Trophoblast cell (in vitro differentiated cells and primary cell): ENCODE data around the gene SFXN3.

ENCODE experiments used
- DNase-seq, 2 donors: peaks; one replicate each; pipeline ENCODE4 v3.0.0-alpha.2; 2016
- H2AFZ ChIP-seq: 2 replicates; pipeline ENCODE4 v1.6.1; 2013; ENCODE audit warnings: low read length, moderate library complexity, mild to moderate bottlenecking; ENCODE audit not compliant: insufficient read depth, poor library complexity
- H2AK5ac ChIP-seq: 2 replicates; pipeline ENCODE4 v1.6.1; 2013; ENCODE audit warnings: mild to moderate bottlenecking, low read length
- H2BK120ac ChIP-seq: 2 replicates; pipeline ENCODE4 v1.6.1; 2013; ENCODE audit warnings: low read length, mild to moderate bottlenecking, moderate library complexity; ENCODE audit not compliant: insufficient read depth, poor library complexity
- H2BK12ac ChIP-seq: 2 replicates; pipeline ENCODE4 v1.6.1; 2013; ENCODE audit warnings: mild to moderate bottlenecking, low read length, moderate library complexity
- H2BK5ac ChIP-seq: 2 replicates; pipeline ENCODE4 v1.6.1; 2013; ENCODE audit warnings: low read length, low read depth, moderate library complexity, mild to moderate bottlenecking; ENCODE audit not compliant: poor library complexity
- H3K14ac ChIP-seq: 2 replicates; pipeline ENCODE4 v1.6.1; 2013; ENCODE audit warnings: mild to moderate bottlenecking, low read length
- H3K18ac ChIP-seq: 2 replicates; pipeline ENCODE4 v1.6.1; 2013; ENCODE audit warnings: mild to moderate bottlenecking, low read length
- H3K23ac ChIP-seq: 2 replicates; pipeline ENCODE4 v1.6.1; 2013; ENCODE audit warnings: low read length
- H3K27ac ChIP-seq: 2 replicates; pipeline ENCODE4 v1.5.1; 2013; ENCODE audit warnings: low read depth, mild to moderate bottlenecking, inconsistent platforms, low read length, moderate library complexity
- H3K27me3 ChIP-seq: 2 replicates; pipeline ENCODE4 v1.6.1; 2013; ENCODE audit warnings: inconsistent platforms, mild to moderate bottlenecking, low read length, moderate library complexity; ENCODE audit not compliant: insufficient read depth
- H3K36me3 ChIP-seq, 2 experiments: 1 replicate in 1 of 2; 2 replicates in 1 of 2; pipeline ENCODE4 v1.6.1; 2013; ENCODE audit warnings: low read length in 2 of 2, mild to moderate bottlenecking in 2 of 2, moderate library complexity in 1 of 2; ENCODE audit not compliant: insufficient read depth in 2 of 2, control insufficient read depth in 1 of 2
- H3K4ac ChIP-seq: 2 replicates; pipeline ENCODE4 v1.6.1; 2013; ENCODE audit warnings: low read depth, mild to moderate bottlenecking, low read length, moderate library complexity
- H3K4me1 ChIP-seq, 2 experiments: 1 replicate in 1 of 2; 2 replicates in 1 of 2; pipeline ENCODE4 v1.6.1; 2013; ENCODE audit warnings: low read length in 2 of 2, mild to moderate bottlenecking in 2 of 2, moderate library complexity in 1 of 2; ENCODE audit not compliant: insufficient read depth in 2 of 2, control insufficient read depth in 1 of 2
- H3K4me2 ChIP-seq: 2 replicates; pipeline ENCODE4 v1.6.1; 2013; ENCODE audit warnings: inconsistent platforms, mild to moderate bottlenecking, low read length, moderate library complexity
- H3K4me3 ChIP-seq: 2 replicates; pipeline ENCODE4 v1.5.1; 2013; ENCODE audit warnings: mild to moderate bottlenecking, low read depth, low read length, inconsistent platforms
- H3K79me1 ChIP-seq: one replicate; pipeline ENCODE4 v1.6.1; 2013; ENCODE audit warnings: low read length
- H3K79me2 ChIP-seq: 2 replicates; pipeline ENCODE4 v1.6.1; 2013; ENCODE audit warnings: low read length, mild to moderate bottlenecking; ENCODE audit not compliant: control insufficient read depth, insufficient read depth, poor library complexity
- H3K9ac ChIP-seq: 2 replicates; pipeline ENCODE4 v1.6.1; 2013; ENCODE audit warnings: mild to moderate bottlenecking, low read length
- H3K9me3 ChIP-seq: 2 replicates; pipeline ENCODE4 v1.6.1; 2013; ENCODE audit warnings: low read depth, mild to moderate bottlenecking, control low read depth, inconsistent platforms, low read length; ENCODE audit not compliant: insufficient read depth
- H4K12ac ChIP-seq: 2 replicates; pipeline ENCODE4 v1.6.1; 2013; ENCODE audit warnings: low read depth, mild to moderate bottlenecking, low read length, moderate library complexity
- H4K8ac ChIP-seq: 2 replicates; pipeline ENCODE4 v1.6.1; 2013; ENCODE audit warnings: low read depth, mild to moderate bottlenecking, low read length, moderate library complexity
- H4K91ac ChIP-seq: one replicate; pipeline ENCODE4 v1.6.1; 2013; ENCODE audit warnings: low read depth, mild to moderate bottlenecking, low read length, moderate library complexity
- WGBS: extraction: QIAGEN DNeasy Blood & Tissue Kit; methylation state at CpG from one replicate; pipeline ENCODE4 v1.1.7; 2013; ENCODE audit warnings: missing lambda C conversion rate; ENCODE audit not compliant: insufficient read length, insufficient coverage; ENCODE audit errors: extremely low coverage; 5-methylcytosine and 5-hydroxymethylcytosine counted together

Gene SFXN3

DNA sequence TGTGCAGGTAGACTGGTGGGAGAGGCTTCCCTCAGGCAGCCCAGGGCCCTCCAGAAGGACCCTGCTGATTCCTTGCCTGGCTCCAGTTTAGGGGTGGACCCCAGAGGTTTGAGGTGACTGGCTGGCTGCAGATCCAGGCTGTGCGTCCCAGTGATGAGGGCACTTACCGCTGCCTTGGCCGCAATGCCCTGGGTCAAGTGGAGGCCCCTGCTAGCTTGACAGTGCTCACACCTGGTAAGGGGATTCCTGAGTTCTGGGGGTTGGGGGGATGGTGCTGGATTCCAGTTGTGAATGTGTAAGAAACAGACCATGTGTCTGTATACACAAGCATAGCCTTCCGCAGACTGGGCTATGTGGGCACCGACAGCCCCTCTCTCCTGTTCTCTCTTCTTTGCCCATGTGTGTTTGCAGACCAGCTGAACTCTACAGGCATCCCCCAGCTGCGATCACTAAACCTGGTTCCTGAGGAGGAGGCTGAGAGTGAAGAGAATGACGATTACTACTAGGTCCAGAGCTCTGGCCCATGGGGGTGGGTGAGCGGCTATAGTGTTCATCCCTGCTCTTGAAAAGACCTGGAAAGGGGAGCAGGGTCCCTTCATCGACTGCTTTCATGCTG is 33.5 kb downstream of the SFXN3 start:
- peaks cover 48% of the 10 kb centered on the region for H3K27me3 ChIP-seq
- no CpG with 5 or more reads among the region's 9 CpGs for WGBS
- DNase-seq = no peak
- no peak overlapping the region for H2BK5ac ChIP-seq
- H3K18ac ChIP-seq = no peak overlapping the region
- no peak overlapping the region for H3K4me3 ChIP-seq
- no peak overlapping the region for H4K91ac ChIP-seq
- no peaks in the 10 kb centered on the region for H3K36me3 ChIP-seq
- no peak overlapping the region for H3K27ac ChIP-seq
- peaks cover 8% of the 10 kb centered on the region for H3K79me2 ChIP-seq
- no peak overlapping the region for H4K12ac ChIP-seq
- no peak overlapping the region for H2AK5ac ChIP-seq
- H4K8ac ChIP-seq = no peak overlapping the region
- H3K4me1 ChIP-seq = peaks cover 32 to 36% of the 10 kb centered on the region in 2 experiments
- H2AFZ ChIP-seq = no peak overlapping the region
- H2BK120ac ChIP-seq = no peak overlapping the region
- H3K4me2 ChIP-seq = no peak overlapping the region
- H3K14ac ChIP-seq = no peak overlapping the region
- H3K9ac ChIP-seq = no peak overlapping the region
- no peak overlapping the region for H2BK12ac ChIP-seq
- H3K9me3 ChIP-seq = peaks cover 3% of the 10 kb centered on the region
- H3K4ac ChIP-seq = no peak overlapping the region
- no peak overlapping the region for H3K23ac ChIP-seq
- H3K79me1 ChIP-seq = peaks cover 16% of the 10 kb centered on the region

DNA sequence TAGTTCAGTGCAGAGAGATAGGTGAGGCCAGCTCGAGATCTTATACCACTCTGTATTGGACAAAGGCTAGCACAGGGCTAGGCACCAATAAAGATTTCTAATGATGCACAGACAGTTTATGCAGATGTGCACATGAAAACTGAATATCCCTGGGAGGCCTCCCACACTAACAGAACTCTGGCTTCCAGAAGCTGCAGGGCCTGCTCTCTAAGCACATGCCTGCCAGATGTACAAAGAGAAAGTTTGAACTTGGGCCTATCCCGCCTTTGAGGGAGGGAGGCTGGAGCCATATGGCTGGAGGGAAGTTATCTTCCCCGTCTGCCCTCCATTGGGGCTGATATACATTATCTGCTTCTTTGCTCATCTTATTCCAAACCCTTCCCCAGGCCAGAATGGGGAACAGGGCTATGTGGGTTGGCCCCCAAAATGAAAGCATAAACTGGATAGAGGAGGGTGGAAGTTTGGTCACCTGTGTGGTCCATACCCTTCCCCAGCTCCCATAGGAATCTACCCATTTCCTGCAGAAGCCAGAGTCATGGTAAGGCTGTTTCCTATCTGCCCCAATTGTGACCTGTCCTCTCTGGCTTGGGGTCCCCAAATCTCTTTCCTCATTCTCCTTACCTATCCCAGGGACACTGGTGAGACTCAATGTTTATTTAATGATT is 34.6 kb downstream of the SFXN3 start:
- H2BK120ac ChIP-seq = no peak overlapping the region
- no peak overlapping the region for H4K8ac ChIP-seq
- no peak overlapping the region for H2AFZ ChIP-seq
- H2AK5ac ChIP-seq = no peak overlapping the region
- H4K12ac ChIP-seq = no peak overlapping the region
- H4K91ac ChIP-seq = no peak overlapping the region
- no peak overlapping the region for H3K9ac ChIP-seq
- H3K27ac ChIP-seq = no peak overlapping the region
- peaks cover 8% of the 10 kb centered on the region for H3K79me2 ChIP-seq
- peaks cover 12% of the 10 kb centered on the region for H3K79me1 ChIP-seq
- H3K23ac ChIP-seq = no peak overlapping the region
- H3K27me3 ChIP-seq = peaks cover 48% of the 10 kb centered on the region
- no CpG with 5 or more reads among the region's 3 CpGs for WGBS
- H2BK5ac ChIP-seq = no peak overlapping the region
- no peak overlapping the region for H3K4me2 ChIP-seq
- H3K4ac ChIP-seq = no peak overlapping the region
- DNase-seq = no peak
- H3K14ac ChIP-seq = no peak overlapping the region
- peaks cover 32 to 35% of the 10 kb centered on the region in 2 experiments for H3K4me1 ChIP-seq
- H2BK12ac ChIP-seq = no peak overlapping the region
- H3K18ac ChIP-seq = no peak overlapping the region
- peaks cover 3% of the 10 kb centered on the region for H3K9me3 ChIP-seq
- no peaks in the 10 kb centered on the region for H3K36me3 ChIP-seq
- no peak overlapping the region for H3K4me3 ChIP-seq

DNA sequence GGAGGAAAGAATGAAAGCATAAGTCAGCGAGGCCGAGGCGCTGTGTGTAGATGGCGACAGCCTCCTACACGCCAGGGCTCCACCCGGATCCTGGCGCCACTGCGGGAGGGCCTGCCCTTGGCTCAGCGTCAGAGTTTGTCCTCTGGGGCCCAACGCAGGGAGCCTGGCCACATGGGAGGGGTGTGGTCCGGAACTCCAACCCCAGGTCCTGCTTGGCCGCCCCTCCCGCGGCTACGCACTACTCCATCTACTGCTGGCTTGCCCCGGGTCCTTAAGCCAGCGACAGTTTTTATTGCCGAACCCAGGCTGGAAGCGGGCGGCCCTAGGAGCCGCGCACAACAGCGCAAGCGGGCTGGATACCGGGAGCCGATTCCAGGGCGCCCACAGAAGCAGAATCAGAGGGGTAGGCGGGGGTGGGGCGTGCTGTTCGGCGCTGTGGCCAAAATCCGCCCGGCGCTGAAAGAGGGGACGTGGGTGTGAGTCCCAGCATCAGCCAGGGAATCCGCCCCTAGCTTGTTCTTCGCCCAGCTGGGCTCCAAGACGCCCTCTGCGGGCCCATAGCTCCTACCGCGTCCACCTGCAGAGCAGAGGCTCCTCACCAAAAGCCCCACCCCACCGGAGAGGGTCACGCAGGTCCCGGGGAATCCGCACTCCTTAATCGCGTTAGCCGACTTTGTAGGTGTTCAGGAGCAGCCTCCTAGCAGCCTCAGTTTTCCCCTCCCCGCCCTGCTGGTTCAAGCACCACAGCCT is 35.3 kb downstream of the SFXN3 start:
- Histone ChIP-seq H2AK5ac (no peak overlapping the region), H3K4ac (no peak overlapping the region), H3K4me3 (no peak overlapping the region), H2BK12ac (no peak overlapping the region), H3K18ac (no peak overlapping the region), H4K12ac (no peak overlapping the region), H2BK120ac (no peak overlapping the region), H3K4me2 (peak overlapping the region; percentile 60), H3K4me1 (peaks cover 31 to 34% of the 10 kb centered on the region in 2 experiments), H3K36me3 (no peaks in the 10 kb centered on the region), H3K9ac (no peak overlapping the region), H4K8ac (peak overlapping the region; percentile 5), H3K79me2 (peaks cover 3% of the 10 kb centered on the region), H3K23ac (no peak overlapping the region), H3K27ac (no peak overlapping the region), H2BK5ac (no peak overlapping the region), H3K79me1 (peaks cover 6% of the 10 kb centered on the region), H2AFZ (peak overlapping the region; percentile 28), H3K27me3 (peaks cover 48% of the 10 kb centered on the region), H4K91ac (no peak overlapping the region), H3K14ac (no peak overlapping the region), H3K9me3 (peaks cover 2% of the 10 kb centered on the region)
- DNase-seq = peak; percentile 79 to 85
- WGBS = no CpG with 5 or more reads among the region's 49 CpGs

DNA sequence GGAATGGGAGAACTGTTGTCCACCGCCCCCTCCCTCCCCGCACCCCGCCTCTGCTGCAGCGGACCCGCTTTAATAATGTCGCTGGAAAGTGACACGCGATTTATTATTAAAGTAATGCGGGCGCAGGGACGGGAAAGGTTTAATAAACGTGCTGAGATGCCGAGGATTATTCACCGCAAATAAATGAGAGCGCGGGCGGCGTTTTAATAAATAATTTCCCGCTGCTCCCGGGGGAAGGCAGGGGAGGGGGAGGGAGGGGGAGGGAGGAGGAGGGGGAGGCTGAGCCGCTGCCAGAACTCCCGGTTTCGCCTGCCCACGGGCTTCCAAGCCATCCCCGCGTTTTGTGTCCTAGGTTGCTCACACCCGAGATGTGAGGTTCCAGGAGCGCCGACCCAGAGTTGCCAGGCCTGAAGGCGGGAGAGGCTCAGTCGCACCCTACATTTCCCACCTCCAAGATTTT is 35.9 kb downstream of the SFXN3 start:
- H3K27ac ChIP-seq = no peak overlapping the region
- no peak overlapping the region for H2BK120ac ChIP-seq
- H3K36me3 ChIP-seq = no peaks in the 10 kb centered on the region
- H3K4me2 ChIP-seq = peak overlapping the region; percentile 64
- H2BK12ac ChIP-seq = no peak overlapping the region
- no peaks in the 10 kb centered on the region for H3K79me2 ChIP-seq
- no peak overlapping the region for H3K4me3 ChIP-seq
- peak in 1 of 2 donors; percentile 51 for DNase-seq
- no peak overlapping the region for H3K23ac ChIP-seq
- no peak overlapping the region for H3K9ac ChIP-seq
- no peak overlapping the region for H2BK5ac ChIP-seq
- H4K12ac ChIP-seq = no peak overlapping the region
- H2AK5ac ChIP-seq = no peak overlapping the region
- no peak overlapping the region for H4K8ac ChIP-seq
- H4K91ac ChIP-seq = no peak overlapping the region
- no peak overlapping the region for H3K4ac ChIP-seq
- H3K14ac ChIP-seq = no peak overlapping the region
- H3K79me1 ChIP-seq = peaks cover 2% of the 10 kb centered on the region
- H2AFZ ChIP-seq = peak overlapping the region; percentile 86
- peaks cover 48% of the 10 kb centered on the region for H3K27me3 ChIP-seq
- H3K4me1 ChIP-seq = peaks cover 25 to 28% of the 10 kb centered on the region in 2 experiments
- H3K9me3 ChIP-seq = no peaks in the 10 kb centered on the region
- H3K18ac ChIP-seq = no peak overlapping the region
- WGBS = no CpG with 5 or more reads among the region's 31 CpGs
